22Rv1 (cell line): ENCODE results near the gene ENPP6.

ENCODE experiments used
- ZFX ChIP-seq: fragments of 450-650 bp; IDR thresholded peaks from 2 replicates; pipeline ENCODE4 v1.6.1; 2017; ENCODE audit warnings: antibody characterized with exemption, borderline replicate concordance
- TF ChIP-seq, protein P1 (sequence below): fragments of 450-650 bp; IDR thresholded peaks from 2 replicates; pipeline ENCODE4 v1.5.1; 2017; ENCODE audit warnings: mild to moderate bottlenecking

DNA sequence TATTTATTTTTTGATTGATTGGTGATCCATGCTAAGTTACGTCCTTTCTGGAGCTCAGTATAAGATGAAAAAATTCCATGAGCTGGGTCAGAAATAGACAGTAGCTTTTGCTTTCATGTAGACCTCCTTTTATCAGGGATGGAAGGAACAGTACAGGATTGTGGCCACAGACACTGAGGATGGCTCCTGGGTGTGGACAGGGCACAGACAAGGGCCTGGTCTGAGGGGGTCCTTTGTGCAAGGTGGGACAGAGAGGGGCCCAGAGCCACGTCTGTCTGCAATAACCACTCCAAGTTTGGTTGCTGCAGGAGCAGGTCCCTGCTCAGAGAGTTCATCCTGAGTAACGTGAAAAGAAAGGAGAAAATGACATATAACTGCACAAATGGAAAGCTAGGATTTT lies 127.1 kb downstream of the ENPP6 start:
- TF ChIP-seq, protein P1, sequence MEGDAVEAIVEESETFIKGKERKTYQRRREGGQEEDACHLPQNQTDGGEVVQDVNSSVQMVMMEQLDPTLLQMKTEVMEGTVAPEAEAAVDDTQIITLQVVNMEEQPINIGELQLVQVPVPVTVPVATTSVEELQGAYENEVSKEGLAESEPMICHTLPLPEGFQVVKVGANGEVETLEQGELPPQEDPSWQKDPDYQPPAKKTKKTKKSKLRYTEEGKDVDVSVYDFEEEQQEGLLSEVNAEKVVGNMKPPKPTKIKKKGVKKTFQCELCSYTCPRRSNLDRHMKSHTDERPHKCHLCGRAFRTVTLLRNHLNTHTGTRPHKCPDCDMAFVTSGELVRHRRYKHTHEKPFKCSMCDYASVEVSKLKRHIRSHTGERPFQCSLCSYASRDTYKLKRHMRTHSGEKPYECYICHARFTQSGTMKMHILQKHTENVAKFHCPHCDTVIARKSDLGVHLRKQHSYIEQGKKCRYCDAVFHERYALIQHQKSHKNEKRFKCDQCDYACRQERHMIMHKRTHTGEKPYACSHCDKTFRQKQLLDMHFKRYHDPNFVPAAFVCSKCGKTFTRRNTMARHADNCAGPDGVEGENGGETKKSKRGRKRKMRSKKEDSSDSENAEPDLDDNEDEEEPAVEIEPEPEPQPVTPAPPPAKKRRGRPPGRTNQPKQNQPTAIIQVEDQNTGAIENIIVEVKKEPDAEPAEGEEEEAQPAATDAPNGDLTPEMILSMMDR = no peak
- TF ChIP-seq ZFX = no peak
